Keratinocyte (primary cell): Measurements from ENCODE around the gene STOX2. TPM values are rescaled to one million over a fixed set of nuclear protein-coding genes. Genes with fewer than 3 reads are reported as not detected.

ENCODE experiments used
- DNase-seq: peaks from one replicate; pipeline ENCODE4 v3.0.0-alpha.2; 2011; ENCODE audit warnings: low read depth, missing footprints, low spot score
- FAIRE-seq: peaks from 2 replicates; lab custom pipeline; 2011; peaks lifted over from hg19 to GRCh38; lab: Jason Lieb, UNC
- H2AFZ ChIP-seq: 2 replicates; pipeline ENCODE4 v1.6.0; 2012; ENCODE audit warnings: low read length, control low read depth, inconsistent platforms; ENCODE audit not compliant: control insufficient read depth
- H3K27ac ChIP-seq: 2 replicates; pipeline ENCODE4 v1.5.1; 2011; ENCODE audit warnings: low read length; ENCODE audit not compliant: control insufficient read depth, insufficient read depth
- H3K27me3 ChIP-seq: 3 replicates; pipeline ENCODE4 v1.6.0; 2011; ENCODE audit warnings: low read length; ENCODE audit not compliant: control insufficient read depth, insufficient read depth; ENCODE audit errors: extremely low read depth
- H3K36me3 ChIP-seq, 2 experiments: 2 replicates in 1 of 2; 3 replicates in 1 of 2; pipeline ENCODE4 v1.5.1; 2011; ENCODE audit warnings: low read length in 2 of 2, mild to moderate bottlenecking in 1 of 2; ENCODE audit not compliant: control insufficient read depth in 2 of 2, insufficient read depth in 2 of 2; ENCODE audit errors: extremely low read depth in 1 of 2
- H3K4me1 ChIP-seq: 3 replicates; pipeline ENCODE4 v1.5.1; 2011; ENCODE audit warnings: low read length; ENCODE audit not compliant: control insufficient read depth, insufficient read depth; ENCODE audit errors: extremely low read depth
- H3K4me2 ChIP-seq: 3 replicates; pipeline ENCODE4 v1.6.0; 2011; ENCODE audit warnings: low read depth, low read length; ENCODE audit not compliant: control insufficient read depth, insufficient read depth; ENCODE audit errors: extremely low read depth
- H3K4me3 ChIP-seq, 3 experiments: fragments of 200-600 bp in 1 of 3; sonication (generic) in 1 of 3; 2 replicates in 2 of 3; 3 replicates in 1 of 3; pipeline ENCODE4 v1.5.1; 2011 to 2016; ENCODE audit warnings: low read length in 3 of 3, mild to moderate bottlenecking in 3 of 3, control low read depth in 2 of 3, inconsistent platforms in 1 of 3, low read depth in 1 of 3, mixed read lengths in 1 of 3, mixed run types in 1 of 3, moderate library complexity in 1 of 3; ENCODE audit not compliant: control insufficient read depth in 2 of 3, insufficient read depth in 2 of 3; ENCODE audit errors: extremely low read depth in 1 of 3
- H3K79me2 ChIP-seq: 2 replicates; pipeline ENCODE4 v1.6.0; 2012; ENCODE audit warnings: low read length; ENCODE audit not compliant: control insufficient read depth, insufficient read depth
- H3K9ac ChIP-seq: 3 replicates; pipeline ENCODE4 v1.6.0; 2011; ENCODE audit warnings: low read length; ENCODE audit not compliant: control insufficient read depth, insufficient read depth; ENCODE audit errors: extremely low read depth
- H3K9me1 ChIP-seq: 3 replicates; pipeline ENCODE4 v1.6.0; 2011; ENCODE audit warnings: low read length; ENCODE audit not compliant: control insufficient read depth, insufficient read depth; ENCODE audit errors: extremely low read depth
- H3K9me3 ChIP-seq: 2 replicates; pipeline ENCODE4 v1.5.1; 2012; ENCODE audit warnings: low read depth, low read length; ENCODE audit not compliant: control insufficient read depth
- H4K20me1 ChIP-seq: 3 replicates; pipeline ENCODE4 v1.6.0; 2011; ENCODE audit warnings: low read length; ENCODE audit not compliant: control insufficient read depth, insufficient read depth; ENCODE audit errors: extremely low read depth
- EZH2 ChIP-seq: IDR thresholded peaks from one replicate; pipeline ENCODE4 v1.6.1; 2012; ENCODE audit warnings: inconsistent platforms, mild to moderate bottlenecking, low read length, moderate library complexity
- dilution Hi-C: fragments of 300-500 bp; cut with MboI; formaldehyde crosslinking; loops from one replicate; pipeline ENCODE4 v1.7.0; 2020; ENCODE audit warnings: low sequenced_read_pairs; ENCODE audit not compliant: extremely low pct_ligation_motif_present
- polyA plus RNA-seq, 5 experiments: library from polyadenylated mRNA; depleted of rRNA in 3 of 5; stranded (reverse) in 3 of 5; stranded (forward) in 1 of 5; unstranded in 1 of 5; fragments of >200 nt; gene quantifications; 1 replicate in 1 of 5; 2 replicates in 3 of 5; 3 replicates in 1 of 5; pipeline versions ENCODE4 v1.2.1 to v1.2.3, GENCODE V29; 2011 to 2012; ENCODE audit warnings: missing spikeins in 2 of 5, low read depth in 1 of 5, low replicate concordance in 1 of 5
- TF ChIP-seq, protein P1 (sequence below), 3 experiments: IDR thresholded peaks in 1 of 3; conservative IDR thresholded peaks in 1 of 3; optimal IDR thresholded peaks in 1 of 3; 2 replicates in 2 of 3; 3 replicates in 1 of 3; pipeline versions ENCODE3 to v1.5.1; 2011; ENCODE audit warnings: low read length in 3 of 3, mild to moderate bottlenecking in 3 of 3, moderate library complexity in 2 of 3, control low read depth in 1 of 3, inconsistent platforms in 1 of 3; ENCODE audit not compliant: insufficient read depth in 2 of 3; ENCODE audit errors: extremely low read depth in 1 of 3

Gene STOX2
- polyA plus RNA-seq, 1 donor (not counting 4 experiments of a cell fraction or from before 2014, with no cell fraction given) = 1.6 TPM

DNA sequence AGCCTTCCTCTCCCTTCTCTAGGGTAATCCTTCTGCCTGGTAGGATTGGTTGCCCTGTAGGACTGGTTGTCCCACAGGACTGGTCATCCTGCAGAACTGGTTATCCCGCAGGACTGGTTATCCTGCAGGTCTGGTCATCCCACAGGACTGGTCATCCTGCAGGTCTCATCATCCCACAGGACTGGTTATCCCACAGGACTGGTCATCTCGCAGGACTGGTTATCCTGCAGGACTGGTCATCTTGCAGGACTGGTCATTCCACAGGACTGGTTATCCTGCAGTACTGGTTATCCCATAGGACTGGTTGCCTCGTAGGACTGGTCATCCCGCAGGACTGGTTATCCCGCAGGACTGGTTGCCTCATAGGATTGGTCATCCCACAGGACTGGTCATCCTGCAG is 48.1 kb upstream of the STOX2 start:
- H3K4me1 ChIP-seq = peaks cover 11% of the 10 kb centered on the region
- no peak overlapping the region for H3K4me3 ChIP-seq
- dilution Hi-C loops = no loop called here
- no peaks in the 10 kb centered on the region for H4K20me1 ChIP-seq
- no peak overlapping the region for H3K9ac ChIP-seq
- FAIRE-seq (no peak), DNase-seq (no peak)
- no peaks in the 10 kb centered on the region for H3K9me3 ChIP-seq
- no peaks in the 10 kb centered on the region for H3K79me2 ChIP-seq
- H3K9me1 ChIP-seq = no peaks in the 10 kb centered on the region
- no peaks in the 10 kb centered on the region for H3K27me3 ChIP-seq
- H3K4me2 ChIP-seq = no peak overlapping the region
- no peak overlapping the region for H2AFZ ChIP-seq
- no peak overlapping the region for H3K27ac ChIP-seq
- TF ChIP-seq, protein P1, sequence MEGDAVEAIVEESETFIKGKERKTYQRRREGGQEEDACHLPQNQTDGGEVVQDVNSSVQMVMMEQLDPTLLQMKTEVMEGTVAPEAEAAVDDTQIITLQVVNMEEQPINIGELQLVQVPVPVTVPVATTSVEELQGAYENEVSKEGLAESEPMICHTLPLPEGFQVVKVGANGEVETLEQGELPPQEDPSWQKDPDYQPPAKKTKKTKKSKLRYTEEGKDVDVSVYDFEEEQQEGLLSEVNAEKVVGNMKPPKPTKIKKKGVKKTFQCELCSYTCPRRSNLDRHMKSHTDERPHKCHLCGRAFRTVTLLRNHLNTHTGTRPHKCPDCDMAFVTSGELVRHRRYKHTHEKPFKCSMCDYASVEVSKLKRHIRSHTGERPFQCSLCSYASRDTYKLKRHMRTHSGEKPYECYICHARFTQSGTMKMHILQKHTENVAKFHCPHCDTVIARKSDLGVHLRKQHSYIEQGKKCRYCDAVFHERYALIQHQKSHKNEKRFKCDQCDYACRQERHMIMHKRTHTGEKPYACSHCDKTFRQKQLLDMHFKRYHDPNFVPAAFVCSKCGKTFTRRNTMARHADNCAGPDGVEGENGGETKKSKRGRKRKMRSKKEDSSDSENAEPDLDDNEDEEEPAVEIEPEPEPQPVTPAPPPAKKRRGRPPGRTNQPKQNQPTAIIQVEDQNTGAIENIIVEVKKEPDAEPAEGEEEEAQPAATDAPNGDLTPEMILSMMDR (optimal IDR thresholded peaks at IDR 0.05 in 1 of 3, IDR thresholded peaks at IDR 0.05 in 1 of 3, conservative IDR thresholded peaks at IDR 0.05 in 1 of 3; ENCODE audit: extremely low read depth in 1 of 3, insufficient read depth in 2 of 3, low read length in 3 of 3) = no peak
- TF ChIP-seq EZH2 = no peak
- H3K36me3 ChIP-seq = no peaks in the 10 kb centered on the region

DNA sequence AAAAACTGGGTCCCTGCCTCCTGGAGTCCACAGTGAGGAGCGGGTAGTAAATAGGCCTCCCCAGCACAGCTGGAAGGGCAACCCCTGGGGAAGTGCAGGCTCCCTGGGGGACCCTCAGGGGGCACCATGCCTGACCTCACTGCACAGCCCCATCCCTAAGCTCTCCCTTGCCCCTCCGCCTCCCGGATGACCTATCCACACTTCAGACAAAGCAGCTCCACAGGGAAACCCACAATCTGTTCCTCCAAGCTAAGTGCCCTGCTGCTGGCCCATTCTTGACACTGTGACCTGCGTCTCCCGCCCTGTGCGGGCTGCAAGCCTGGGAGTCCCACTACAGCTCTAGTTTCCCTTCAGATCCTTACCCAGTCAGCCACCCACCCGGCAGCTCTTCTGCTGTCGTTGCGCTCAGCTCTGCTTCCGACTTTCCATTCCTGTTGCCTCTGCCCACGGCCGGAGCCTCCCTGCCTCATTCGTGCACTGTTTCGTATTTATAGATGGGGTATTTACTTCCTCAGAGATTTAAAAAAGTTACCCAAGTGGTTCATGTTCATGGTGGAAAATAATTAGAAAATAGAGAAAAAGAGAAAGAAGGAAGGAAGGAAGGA is 47.0 kb upstream of the STOX2 start:
- TF ChIP-seq, protein P1 (optimal IDR thresholded peaks at IDR 0.05 in 1 of 3, IDR thresholded peaks at IDR 0.05 in 1 of 3, conservative IDR thresholded peaks at IDR 0.05 in 1 of 3; ENCODE audit: extremely low read depth in 1 of 3, insufficient read depth in 2 of 3, low read length in 3 of 3) = no peak
- TF ChIP-seq EZH2 = no peak
- Histone ChIP-seq H3K9me3 (no peaks in the 10 kb centered on the region), H3K9me1 (no peaks in the 10 kb centered on the region), H3K27me3 (no peaks in the 10 kb centered on the region), H3K79me2 (no peaks in the 10 kb centered on the region), H3K9ac (no peak overlapping the region), H4K20me1 (no peaks in the 10 kb centered on the region), H3K4me3 (no peak overlapping the region), H3K4me1 (peaks cover 6% of the 10 kb centered on the region), H3K4me2 (no peak overlapping the region), H2AFZ (no peak overlapping the region), H3K36me3 (no peaks in the 10 kb centered on the region), H3K27ac (no peak overlapping the region)
- FAIRE-seq (no peak), DNase-seq (no peak)
- dilution Hi-C loops = no loop called here
